Measurements from ENCODE around the gene CWC22.

The CWC22 gene

GRCh38 chr2:179913809-179914208 is 93.3 kb downstream of the CWC22 start:
- DNase-seq (ENCODE audit: extremely low read depth, low read depth): no peak
- TF ChIP-seq, protein P1, sequence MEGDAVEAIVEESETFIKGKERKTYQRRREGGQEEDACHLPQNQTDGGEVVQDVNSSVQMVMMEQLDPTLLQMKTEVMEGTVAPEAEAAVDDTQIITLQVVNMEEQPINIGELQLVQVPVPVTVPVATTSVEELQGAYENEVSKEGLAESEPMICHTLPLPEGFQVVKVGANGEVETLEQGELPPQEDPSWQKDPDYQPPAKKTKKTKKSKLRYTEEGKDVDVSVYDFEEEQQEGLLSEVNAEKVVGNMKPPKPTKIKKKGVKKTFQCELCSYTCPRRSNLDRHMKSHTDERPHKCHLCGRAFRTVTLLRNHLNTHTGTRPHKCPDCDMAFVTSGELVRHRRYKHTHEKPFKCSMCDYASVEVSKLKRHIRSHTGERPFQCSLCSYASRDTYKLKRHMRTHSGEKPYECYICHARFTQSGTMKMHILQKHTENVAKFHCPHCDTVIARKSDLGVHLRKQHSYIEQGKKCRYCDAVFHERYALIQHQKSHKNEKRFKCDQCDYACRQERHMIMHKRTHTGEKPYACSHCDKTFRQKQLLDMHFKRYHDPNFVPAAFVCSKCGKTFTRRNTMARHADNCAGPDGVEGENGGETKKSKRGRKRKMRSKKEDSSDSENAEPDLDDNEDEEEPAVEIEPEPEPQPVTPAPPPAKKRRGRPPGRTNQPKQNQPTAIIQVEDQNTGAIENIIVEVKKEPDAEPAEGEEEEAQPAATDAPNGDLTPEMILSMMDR (IDR thresholded peaks at IDR 0.05; ENCODE audit: low read depth, low read length, missing control alignments): no peak
- no peak overlapping the region for H3K4me3 ChIP-seq (replicated peaks; ENCODE audit: low read depth, low read length)

GRCh38 chr2:179911569-179911968 is 95.5 kb downstream of the CWC22 start:
- TF ChIP-seq, protein P1 (IDR thresholded peaks at IDR 0.05; ENCODE audit: low read depth, low read length, missing control alignments): no peak
- H3K4me3 ChIP-seq (replicated peaks; ENCODE audit: low read depth, low read length): no peak overlapping the region
- DNase-seq (ENCODE audit: extremely low read depth, low read depth): no peak

DNA sequence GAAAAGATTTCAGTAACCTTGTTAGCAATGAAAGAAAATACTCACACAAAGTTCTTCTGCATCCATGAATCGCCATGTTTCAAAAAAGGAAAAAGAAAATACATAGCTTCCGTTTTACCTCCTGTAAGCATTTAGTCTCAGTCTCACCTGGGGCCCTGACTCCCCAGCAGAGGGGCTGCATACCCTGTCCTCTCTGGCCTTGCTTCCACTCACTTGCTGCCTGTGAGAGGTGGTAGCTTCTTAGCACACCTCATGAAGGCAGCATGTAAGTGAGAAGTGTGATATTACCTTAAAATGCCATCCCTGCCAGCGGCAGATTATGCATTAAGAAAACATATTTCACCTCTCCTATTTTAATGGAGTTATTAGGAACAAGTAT is 96.4 kb downstream of the CWC22 start:
- TF ChIP-seq, protein P1 (IDR thresholded peaks at IDR 0.05; ENCODE audit: low read depth, low read length, missing control alignments): no peak
- no peak for DNase-seq (ENCODE audit: extremely low read depth, low read depth)
- H3K4me3 ChIP-seq (replicated peaks; ENCODE audit: low read depth, low read length): no peak overlapping the region

DNA sequence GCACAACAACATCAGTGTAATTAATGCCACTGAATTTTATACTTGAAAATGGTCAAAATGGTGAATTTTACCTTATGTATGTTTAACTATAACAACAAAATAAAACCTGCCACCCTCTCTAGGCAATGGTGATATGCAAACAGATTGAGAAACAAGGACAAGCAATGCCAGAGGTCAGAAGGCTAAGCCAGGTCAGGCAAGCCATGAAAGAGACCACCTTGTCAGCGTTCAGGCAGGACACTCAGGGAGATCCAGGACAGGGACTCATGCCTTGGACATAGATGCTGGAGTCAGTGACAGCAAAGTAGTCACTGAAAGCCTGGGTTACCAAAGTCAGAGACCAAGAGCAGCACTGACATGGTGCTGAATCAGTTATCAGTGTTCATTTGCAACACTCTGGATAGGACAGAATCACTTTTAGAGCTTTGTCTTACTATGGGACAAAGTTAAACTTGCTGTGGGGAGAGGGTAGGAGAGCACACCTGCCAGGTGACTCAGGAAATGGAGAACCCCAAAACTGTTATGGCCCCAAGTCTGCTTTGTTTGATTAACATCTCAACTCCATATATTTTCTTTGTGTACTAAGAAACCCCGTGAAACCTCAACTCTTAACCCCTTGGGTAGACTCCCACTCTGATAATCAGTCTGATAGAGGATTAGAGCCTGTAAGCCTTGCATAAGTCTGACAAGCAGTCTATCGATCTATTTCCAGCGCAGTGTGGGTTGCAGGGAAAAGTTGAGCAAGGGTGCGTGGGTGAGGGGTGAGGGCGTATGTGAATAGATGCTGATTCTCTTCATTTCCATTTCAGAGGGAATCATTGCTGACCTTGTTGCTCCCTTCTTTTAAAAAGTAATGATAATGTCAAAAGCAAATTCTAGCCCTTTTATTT is 97.0 kb downstream of the CWC22 start:
- H3K4me3 ChIP-seq (replicated peaks; ENCODE audit: low read depth, low read length): no peak overlapping the region
- no peak for DNase-seq (ENCODE audit: extremely low read depth, low read depth)
- TF ChIP-seq, protein P1 (IDR thresholded peaks at IDR 0.05; ENCODE audit: low read depth, low read length, missing control alignments): no peak

DNA sequence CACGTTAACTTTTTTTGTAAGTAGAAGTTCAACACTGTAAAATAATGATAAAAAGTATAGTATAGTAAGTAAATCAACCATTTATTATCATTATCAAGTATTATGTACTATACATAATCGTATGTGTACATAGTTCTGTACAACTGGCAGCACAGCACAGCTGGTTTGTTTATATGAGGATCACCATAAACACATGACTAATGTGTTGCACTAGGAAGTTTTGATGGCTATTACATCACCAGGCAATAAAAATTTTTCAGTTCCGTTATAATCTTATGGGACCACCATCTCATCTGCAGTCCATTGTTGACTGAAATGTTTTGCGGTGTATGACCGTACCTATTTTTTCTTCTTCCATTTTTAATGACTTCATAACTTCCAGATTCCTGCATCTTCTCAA is 106.4 kb downstream of the CWC22 start:
- H3K4me3 ChIP-seq (replicated peaks; ENCODE audit: low read depth, low read length): no peak overlapping the region
- peak; percentile 12 for DNase-seq (ENCODE audit: extremely low read depth, low read depth)
- TF ChIP-seq, protein P1 (IDR thresholded peaks at IDR 0.05; ENCODE audit: low read depth, low read length, missing control alignments): no peak

DNA sequence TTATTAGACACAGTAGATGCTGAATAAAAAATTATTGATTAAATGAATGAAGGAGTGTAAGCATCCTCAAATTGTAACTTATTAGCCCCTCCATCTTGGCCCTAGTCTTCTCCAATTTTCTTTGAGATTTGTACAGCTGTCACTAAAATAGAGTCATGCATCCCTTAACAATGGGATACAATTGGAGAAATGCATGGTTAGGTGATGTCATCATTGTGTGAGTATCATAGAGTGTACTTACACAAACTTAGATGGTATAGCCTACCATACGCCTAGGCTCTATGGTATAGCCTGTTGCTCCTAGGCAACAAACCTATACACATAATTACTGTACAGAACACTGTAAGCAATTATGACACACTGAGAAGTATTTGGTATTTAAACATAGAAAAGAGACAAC is 107.4 kb downstream of the CWC22 start:
- H3K4me3 ChIP-seq (replicated peaks; ENCODE audit: low read depth, low read length): no peak overlapping the region
- TF ChIP-seq, protein P1 (IDR thresholded peaks at IDR 0.05; ENCODE audit: low read depth, low read length, missing control alignments): no peak
- no peak for DNase-seq (ENCODE audit: extremely low read depth, low read depth)
